ENCODE measurements around the gene NCSTN. TPM values are rescaled to one million over a fixed set of nuclear protein-coding genes. Genes with fewer than 3 reads are reported as not detected.

NCSTN gene
- polyA plus RNA-seq (2013): 106 and 117 TPM in 2 replicates

GRCh38 chr1:160342953-160343869 is at the start of gene NCSTN, which contains the start of gene COPA:
TSS of gene NCSTN (plus strand) at chr1:160343383. CDS start at chr1:160343397, 14 bp downstream.
TSS of gene COPA (minus strand) at chr1:160343250. CDS start at chr1:160343170, 80 bp downstream.
- H3K4ac ChIP-seq (ENCODE audit: low read depth, low read length): peak within 1 kb of the TSS; percentile 100

GRCh38 chr1:160296036-160296435 is 47.1 kb upstream of the NCSTN start:
- H2BK120ac ChIP-seq (ENCODE audit: insufficient read depth, low read length, poor library complexity): no peak overlapping the region
- H2BK5ac ChIP-seq (ENCODE audit: low read depth, low read length, poor library complexity): no peak overlapping the region
- no peak overlapping the region for H2AFZ ChIP-seq (ENCODE audit: insufficient read depth, low read length, poor library complexity)
- H2AK5ac ChIP-seq (ENCODE audit: low read length): no peak overlapping the region
- H3K4ac ChIP-seq (ENCODE audit: low read depth, low read length): no peak overlapping the region
- H3K18ac ChIP-seq (ENCODE audit: low read length): no peak overlapping the region
- H3K14ac ChIP-seq (ENCODE audit: low read length): no peak overlapping the region
- no peak overlapping the region for H3K4me2 ChIP-seq (ENCODE audit: low read length)
- H3K9ac ChIP-seq (ENCODE audit: low read length): no peak overlapping the region
- H3K79me2 ChIP-seq (ENCODE audit: control insufficient read depth, insufficient read depth, low read length, poor library complexity): no peaks in the 10 kb centered on the region
- no peak overlapping the region for H3K4me3 ChIP-seq (ENCODE audit: low read depth, low read length)
- DNase-seq: no peak
- no peak overlapping the region for H4K91ac ChIP-seq (ENCODE audit: low read depth, low read length)
- H4K8ac ChIP-seq (ENCODE audit: low read depth, low read length): no peak overlapping the region
- no peak overlapping the region for H3K27ac ChIP-seq (ENCODE audit: low read depth, low read length)
- H3K79me1 ChIP-seq (ENCODE audit: low read length): no peaks in the 10 kb centered on the region
- H4K12ac ChIP-seq (ENCODE audit: low read depth, low read length): no peak overlapping the region
- H3K27me3 ChIP-seq (ENCODE audit: insufficient read depth, low read length): peaks cover 2% of the 10 kb centered on the region
- WGBS (ENCODE audit: extremely low coverage, insufficient coverage, insufficient read length): no CpG with 5 or more reads among the region's 1 CpG
- H2BK12ac ChIP-seq (ENCODE audit: low read length): no peak overlapping the region
- H3K36me3 ChIP-seq (ENCODE audit: control insufficient read depth in 1 of 2, insufficient read depth in 2 of 2, low read length in 2 of 2): peaks cover 40 to 81% of the 10 kb centered on the region in 2 experiments
- no peaks in the 10 kb centered on the region for H3K9me3 ChIP-seq (ENCODE audit: insufficient read depth, low read depth, low read length)
- H3K23ac ChIP-seq (ENCODE audit: low read length): no peak overlapping the region
- no peaks in the 10 kb centered on the region for H3K4me1 ChIP-seq (ENCODE audit: control insufficient read depth in 1 of 2, insufficient read depth in 2 of 2, low read length in 2 of 2)

More at GRCh38 chr1:160342953-160343869, at the start of gene NCSTN, which contains the start of gene COPA:
- Histone ChIP-seq H3K36me3 (ENCODE audit: control insufficient read depth in 1 of 2, insufficient read depth in 2 of 2, low read length in 2 of 2) (peaks cover 8 to 18% of the 10 kb centered on the region in 2 experiments), H4K12ac (ENCODE audit: low read depth, low read length) (peak within 1 kb of the TSS; percentile 98), H3K4me2 (ENCODE audit: low read length) (peak within 1 kb of the TSS; percentile 87), H2AK5ac (ENCODE audit: low read length) (peak within 1 kb of the TSS; percentile 90), H4K91ac (ENCODE audit: low read depth, low read length) (peak within 1 kb of the TSS; percentile 97), H3K79me1 (ENCODE audit: low read length) (peaks cover 10% of the 10 kb centered on the region), H3K27ac (ENCODE audit: low read depth, low read length) (peak within 1 kb of the TSS; percentile 5), H4K8ac (ENCODE audit: low read depth, low read length) (peak within 1 kb of the TSS; percentile 90), H3K23ac (ENCODE audit: low read length) (no peak within 1 kb of the TSS), H3K4me1 (ENCODE audit: control insufficient read depth in 1 of 2, insufficient read depth in 2 of 2, low read length in 2 of 2) (peaks cover 0 to 3% of the 10 kb centered on the region in 2 experiments), H3K18ac (ENCODE audit: low read length) (peak within 1 kb of the TSS; percentile 94), H3K14ac (ENCODE audit: low read length) (peak within 1 kb of the TSS; percentile 98), H2BK5ac (ENCODE audit: low read depth, low read length, poor library complexity) (peak within 1 kb of the TSS; percentile 86), H3K9ac (ENCODE audit: low read length) (peak within 1 kb of the TSS; percentile 99), H2BK120ac (ENCODE audit: insufficient read depth, low read length, poor library complexity) (peak within 1 kb of the TSS; percentile 82), H2BK12ac (ENCODE audit: low read length) (no peak within 1 kb of the TSS), H2AFZ (ENCODE audit: insufficient read depth, low read length, poor library complexity) (peak within 1 kb of the TSS; percentile 93), H3K4me3 (ENCODE audit: low read depth, low read length) (peak within 1 kb of the TSS; percentile 94), H3K27me3 (ENCODE audit: insufficient read depth, low read length) (no peaks in the 10 kb centered on the region), H3K79me2 (ENCODE audit: control insufficient read depth, insufficient read depth, low read length, poor library complexity) (peaks cover 15% of the 10 kb centered on the region), H3K9me3 (ENCODE audit: insufficient read depth, low read depth, low read length) (no peaks in the 10 kb centered on the region)
- DNase-seq: peak; percentile 95 to 98
- no CpG with 5 or more reads among the region's 58 CpGs for WGBS (ENCODE audit: extremely low coverage, insufficient coverage, insufficient read length)

- no CpG with 5 or more reads among the region's 7 CpGs for WGBS (ENCODE audit: extremely low coverage, insufficient coverage, insufficient read length)
These were observed 43.0 kb upstream of the NCSTN start for GRCh38 chr1:160300173-160300572.

GRCh38 chr1:160307118-160307791 is 35.9 kb upstream of the NCSTN start:
- Histone ChIP-seq H3K23ac (ENCODE audit: low read length) (no peak overlapping the region), H3K18ac (ENCODE audit: low read length) (no peak overlapping the region), H4K12ac (ENCODE audit: low read depth, low read length) (no peak overlapping the region), H2AK5ac (ENCODE audit: low read length) (no peak overlapping the region), H3K4me3 (ENCODE audit: low read depth, low read length) (no peak overlapping the region), H4K8ac (ENCODE audit: low read depth, low read length) (no peak overlapping the region), H2BK5ac (ENCODE audit: low read depth, low read length, poor library complexity) (no peak overlapping the region), H3K36me3 (ENCODE audit: control insufficient read depth in 1 of 2, insufficient read depth in 2 of 2, low read length in 2 of 2) (peaks cover 36 to 54% of the 10 kb centered on the region in 2 experiments), H2AFZ (ENCODE audit: insufficient read depth, low read length, poor library complexity) (no peak overlapping the region), H3K4me2 (ENCODE audit: low read length) (no peak overlapping the region), H3K4me1 (ENCODE audit: control insufficient read depth in 1 of 2, insufficient read depth in 2 of 2, low read length in 2 of 2) (no peaks in the 10 kb centered on the region), H2BK12ac (ENCODE audit: low read length) (no peak overlapping the region), H3K79me2 (ENCODE audit: control insufficient read depth, insufficient read depth, low read length, poor library complexity) (no peaks in the 10 kb centered on the region), H4K91ac (ENCODE audit: low read depth, low read length) (no peak overlapping the region), H3K4ac (ENCODE audit: low read depth, low read length) (no peak overlapping the region), H3K79me1 (ENCODE audit: low read length) (no peaks in the 10 kb centered on the region), H3K14ac (ENCODE audit: low read length) (no peak overlapping the region), H3K9ac (ENCODE audit: low read length) (no peak overlapping the region), H2BK120ac (ENCODE audit: insufficient read depth, low read length, poor library complexity) (no peak overlapping the region), H3K27me3 (ENCODE audit: insufficient read depth, low read length) (no peaks in the 10 kb centered on the region), H3K27ac (ENCODE audit: low read depth, low read length) (no peak overlapping the region), H3K9me3 (ENCODE audit: insufficient read depth, low read depth, low read length) (no peaks in the 10 kb centered on the region)
- DNase-seq: no peak
- no CpG with 5 or more reads among the region's 13 CpGs for WGBS (ENCODE audit: extremely low coverage, insufficient coverage, insufficient read length)

More at GRCh38 chr1:160300173-160300572, 43.0 kb upstream of the NCSTN start:
- Histone ChIP-seq H3K9ac (ENCODE audit: low read length) (no peak overlapping the region), H2AK5ac (ENCODE audit: low read length) (no peak overlapping the region), H2BK5ac (ENCODE audit: low read depth, low read length, poor library complexity) (no peak overlapping the region), H3K4me1 (ENCODE audit: control insufficient read depth in 1 of 2, insufficient read depth in 2 of 2, low read length in 2 of 2) (no peaks in the 10 kb centered on the region), H3K23ac (ENCODE audit: low read length) (no peak overlapping the region), H3K27me3 (ENCODE audit: insufficient read depth, low read length) (peaks cover 2% of the 10 kb centered on the region), H2BK12ac (ENCODE audit: low read length) (no peak overlapping the region), H3K9me3 (ENCODE audit: insufficient read depth, low read depth, low read length) (no peaks in the 10 kb centered on the region), H3K27ac (ENCODE audit: low read depth, low read length) (no peak overlapping the region), H3K79me2 (ENCODE audit: control insufficient read depth, insufficient read depth, low read length, poor library complexity) (no peaks in the 10 kb centered on the region), H3K4me3 (ENCODE audit: low read depth, low read length) (no peak overlapping the region), H3K18ac (ENCODE audit: low read length) (no peak overlapping the region), H4K8ac (ENCODE audit: low read depth, low read length) (no peak overlapping the region), H2AFZ (ENCODE audit: insufficient read depth, low read length, poor library complexity) (no peak overlapping the region), H3K4me2 (ENCODE audit: low read length) (no peak overlapping the region), H3K4ac (ENCODE audit: low read depth, low read length) (no peak overlapping the region), H4K91ac (ENCODE audit: low read depth, low read length) (no peak overlapping the region), H4K12ac (ENCODE audit: low read depth, low read length) (no peak overlapping the region), H2BK120ac (ENCODE audit: insufficient read depth, low read length, poor library complexity) (no peak overlapping the region), H3K36me3 (ENCODE audit: control insufficient read depth in 1 of 2, insufficient read depth in 2 of 2, low read length in 2 of 2) (peaks cover 30 to 53% of the 10 kb centered on the region in 2 experiments), H3K79me1 (ENCODE audit: low read length) (no peaks in the 10 kb centered on the region), H3K14ac (ENCODE audit: low read length) (no peak overlapping the region)
- DNase-seq: no peak

Data from trophoblast cell (in vitro differentiated cells and primary cell).